HG03460 (cell line): ENCODE results near the gene APBA2.
"Not testable (repeated sequence)": the region's sequence is repeated elsewhere in the genome, so short reads cannot be mapped to it uniquely, and the experiment has no call there.

Experiments
- ATAC-seq: cut with Tn5 transposase; IDR thresholded peaks from one replicate; pipeline ENCODE4 v1.9.1; 2021; ENCODE audit not compliant: unreplicated experiment

Gene APBA2

DNA sequence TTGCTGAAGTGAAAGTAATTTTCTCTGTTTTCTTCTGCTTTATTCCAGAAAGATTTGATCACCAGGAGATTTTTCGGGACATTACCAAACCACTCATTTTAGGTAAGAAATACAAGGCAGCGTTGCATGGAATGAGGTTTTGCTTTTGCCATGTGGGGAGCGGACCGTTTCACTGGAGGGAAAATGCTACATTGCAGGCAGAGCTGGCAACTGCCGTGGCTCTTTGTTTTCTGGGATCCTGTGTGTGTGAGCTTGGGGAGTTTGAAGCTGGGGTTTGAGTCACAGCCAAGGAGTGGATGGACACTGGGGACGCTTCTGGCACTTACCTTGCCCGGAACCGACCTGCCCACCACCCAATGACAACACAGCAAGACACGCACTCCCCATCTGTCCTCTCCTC lies 109.9 kb downstream of the APBA2 start:
- no peak for ATAC-seq

DNA sequence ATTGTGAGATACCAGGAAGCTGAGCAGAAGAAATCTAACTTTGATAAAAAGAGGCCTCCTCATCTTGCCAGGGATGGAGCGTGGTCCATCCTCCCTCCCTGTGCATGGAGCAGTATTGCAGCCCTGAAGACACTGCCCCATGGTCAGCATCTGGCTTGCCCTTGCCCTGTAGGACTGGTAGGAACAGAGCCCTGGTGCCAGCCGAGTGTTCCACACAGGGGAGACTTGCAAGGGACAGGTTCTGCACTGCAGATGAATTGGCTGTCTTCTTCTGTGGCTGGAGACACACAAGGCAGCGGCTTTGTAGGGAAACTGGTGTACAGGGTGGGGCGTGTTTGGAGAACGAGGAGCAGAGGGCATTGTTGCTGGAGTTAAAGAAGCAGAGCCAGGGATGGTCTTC lies 110.5 kb downstream of the APBA2 start:
- no peak for ATAC-seq

DNA sequence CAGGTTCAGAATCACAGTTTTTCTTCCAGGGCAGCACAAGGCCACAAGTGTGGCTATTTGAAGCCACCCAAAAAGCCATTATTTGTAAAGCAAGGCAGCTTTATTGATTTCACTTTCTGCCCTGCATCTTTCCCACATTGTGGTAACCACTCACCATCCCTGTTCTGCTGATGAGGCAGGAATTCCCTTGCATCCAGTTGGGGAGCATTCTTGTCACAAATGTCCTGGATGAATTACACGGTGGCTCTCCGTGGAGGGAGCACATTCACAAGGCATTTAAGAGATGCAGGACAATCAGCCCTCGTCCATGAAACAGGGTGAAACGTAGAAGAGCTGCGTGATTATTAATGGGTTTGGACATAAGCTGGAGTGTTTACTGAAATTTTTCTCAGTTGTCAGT lies 111.2 kb downstream of the APBA2 start:
- ATAC-seq, result no peak

DNA sequence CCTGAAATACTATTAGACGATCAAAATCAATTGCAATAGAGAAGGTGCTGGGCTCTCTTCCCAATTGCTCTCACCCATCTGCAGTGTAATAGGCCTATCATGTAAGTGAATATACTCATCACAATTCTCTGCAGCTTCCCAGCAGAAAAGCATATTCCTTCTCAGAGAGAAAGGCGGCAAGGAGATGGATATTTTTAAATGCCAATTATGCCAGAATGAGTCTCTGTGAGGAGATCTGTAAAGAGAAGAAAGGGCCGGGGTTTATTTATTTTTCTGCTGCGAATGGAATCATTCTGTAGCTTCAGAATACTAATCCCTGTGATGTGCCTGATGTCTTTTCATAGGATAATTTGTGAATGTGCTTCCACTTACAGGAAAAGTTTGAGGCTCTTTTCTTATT lies 112.0 kb downstream of the APBA2 start:
- no peak for ATAC-seq

DNA sequence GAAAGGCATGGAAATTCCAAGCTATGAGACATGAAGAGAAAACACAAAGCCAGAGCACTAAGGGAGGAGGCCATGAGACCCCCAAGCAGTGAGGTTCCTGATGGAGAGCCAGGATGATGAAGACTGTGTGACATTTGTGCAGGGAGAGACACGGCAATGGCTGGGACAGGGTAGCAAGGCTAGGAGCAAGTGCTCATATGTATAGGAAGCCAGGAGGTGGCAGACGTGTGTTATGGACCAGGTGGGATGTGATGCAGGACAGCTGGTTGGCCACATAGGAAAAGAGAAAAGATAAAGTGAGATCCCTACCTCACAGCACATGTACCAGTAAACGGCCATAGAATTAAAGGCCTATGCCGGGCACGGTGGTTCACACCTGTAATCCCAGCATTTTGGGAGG lies 112.7 kb downstream of the APBA2 start:
- ATAC-seq, result no peak

DNA sequence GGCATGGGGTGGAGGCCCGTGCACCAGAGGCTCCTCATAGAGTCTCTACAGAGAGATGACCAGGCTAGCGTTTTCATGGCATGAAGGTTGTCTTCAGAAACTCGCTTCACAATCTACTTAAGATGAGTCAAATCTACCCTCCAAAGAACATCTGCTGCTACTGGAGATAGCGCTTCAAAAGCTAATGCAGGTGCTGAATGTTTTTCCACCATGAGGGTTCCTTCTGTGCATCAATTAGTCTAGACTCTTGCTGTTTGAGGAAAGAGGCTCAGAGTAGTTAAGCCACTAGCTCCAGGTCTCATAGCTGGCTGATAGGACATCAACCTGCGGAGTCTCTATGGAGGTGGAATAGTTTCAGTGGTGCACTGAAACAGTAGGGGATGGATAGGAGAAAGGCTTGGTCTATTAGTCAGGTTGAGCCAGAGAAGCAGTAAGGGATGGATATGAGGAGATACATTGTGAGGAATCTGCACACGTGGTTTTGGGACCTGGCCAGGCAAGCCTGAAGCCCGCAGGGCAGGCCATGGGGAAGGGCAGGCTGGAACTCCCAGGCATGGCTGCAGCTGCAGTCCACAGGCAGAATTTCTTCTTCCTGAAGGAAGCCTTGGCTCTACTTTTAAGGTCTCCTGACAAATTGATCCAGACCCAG lies 117.5 kb downstream of the APBA2 start:
- ATAC-seq, result no peak

DNA sequence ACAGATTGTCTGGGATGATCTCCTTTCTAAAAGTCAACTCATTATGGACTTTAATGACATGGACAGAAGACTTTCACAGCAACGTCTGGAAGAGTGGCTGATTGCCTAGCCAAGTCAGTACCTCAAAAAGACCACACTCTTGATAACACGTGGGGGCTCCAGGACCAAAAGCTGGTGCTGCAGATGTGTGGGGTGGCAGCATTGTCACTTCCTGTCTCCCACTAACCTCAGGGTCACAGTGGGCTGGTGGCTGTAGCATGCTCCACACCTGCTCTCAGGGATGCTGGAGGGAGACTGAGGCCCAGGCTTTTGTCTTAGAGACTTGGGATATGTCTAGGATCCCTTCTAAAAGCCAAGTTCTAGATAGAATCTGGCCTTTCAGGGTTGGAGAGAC lies 118.1 kb downstream of the APBA2 start:
- ATAC-seq, result no peak

DNA sequence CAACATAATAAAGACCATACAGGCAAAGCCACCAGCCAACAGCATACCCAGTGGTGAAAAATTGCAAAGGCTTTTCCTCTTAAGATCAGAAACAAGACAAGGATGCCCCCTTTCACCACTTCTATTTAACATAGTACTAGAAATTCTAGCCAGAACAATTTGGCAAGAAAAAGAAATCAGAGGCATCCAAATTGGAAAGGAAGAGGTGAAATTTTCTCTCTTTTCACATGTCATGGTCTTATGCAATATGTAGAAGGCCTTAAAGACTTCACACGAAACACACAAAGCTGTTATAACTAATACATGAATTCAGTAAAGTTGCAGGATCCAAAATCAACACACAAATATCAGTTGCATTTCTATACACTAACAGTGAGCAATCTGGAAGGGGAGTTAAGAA lies 120.2 kb downstream of the APBA2 start:
- no peak for ATAC-seq

DNA sequence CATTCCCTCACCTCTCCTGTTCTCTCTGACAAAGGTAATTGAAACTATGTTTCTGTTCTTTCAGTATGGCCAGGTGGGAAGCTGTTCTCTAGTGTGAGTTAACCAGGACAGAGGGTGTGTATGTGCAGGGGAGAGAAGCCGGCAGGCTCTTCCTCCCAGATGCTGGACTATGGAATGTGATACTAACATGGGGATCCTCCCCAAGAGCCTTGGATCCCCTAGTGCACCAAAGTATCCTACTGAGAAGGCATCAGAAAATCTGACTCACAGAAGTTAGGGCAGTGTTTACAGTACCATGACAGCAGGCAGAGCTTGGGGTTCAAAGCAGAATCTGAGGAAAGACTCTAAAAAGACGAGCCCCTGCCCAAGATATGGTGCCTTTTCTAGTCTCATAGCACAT lies 123.1 kb downstream of the APBA2 start:
- no peak for ATAC-seq

DNA sequence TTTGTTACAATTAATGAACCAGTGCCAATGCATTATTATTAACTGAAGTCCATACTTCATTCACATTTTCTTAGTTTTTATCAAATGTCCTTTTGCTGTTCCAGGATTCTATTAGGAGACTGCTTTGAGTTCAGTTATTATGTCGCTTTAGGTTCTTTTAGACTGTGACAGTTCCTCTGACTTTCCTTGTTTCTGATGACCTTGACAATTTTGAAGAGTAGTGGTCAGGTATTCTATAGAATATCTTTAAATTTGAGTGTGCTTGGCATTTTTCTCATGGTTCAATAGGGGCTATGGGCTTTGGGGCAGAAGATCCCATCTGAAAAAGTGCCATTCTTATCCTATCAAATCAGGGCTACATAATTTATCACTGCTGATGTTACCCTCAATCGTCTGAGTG lies 126.3 kb downstream of the APBA2 start:
- no peak for ATAC-seq

DNA sequence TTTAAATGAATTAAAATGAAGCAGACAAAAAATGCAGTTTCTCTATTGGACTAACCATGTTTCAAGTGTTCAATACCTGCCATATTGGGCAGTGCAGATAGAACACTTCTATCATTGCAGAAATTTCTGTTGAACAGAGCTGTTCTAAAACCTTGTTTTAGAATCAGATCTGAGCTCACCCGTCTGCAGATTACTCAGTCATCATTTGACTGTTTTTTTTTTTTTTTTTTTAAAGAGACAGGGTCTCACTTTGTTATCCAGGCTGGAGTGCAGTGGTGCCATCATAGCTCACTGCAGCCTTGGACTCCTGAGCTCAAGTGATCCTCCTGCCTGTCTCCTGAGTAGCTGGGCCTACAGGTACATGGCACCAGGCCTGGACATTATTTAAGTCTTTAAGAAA lies 128.7 kb downstream of the APBA2 start:
- ATAC-seq, result no peak

DNA sequence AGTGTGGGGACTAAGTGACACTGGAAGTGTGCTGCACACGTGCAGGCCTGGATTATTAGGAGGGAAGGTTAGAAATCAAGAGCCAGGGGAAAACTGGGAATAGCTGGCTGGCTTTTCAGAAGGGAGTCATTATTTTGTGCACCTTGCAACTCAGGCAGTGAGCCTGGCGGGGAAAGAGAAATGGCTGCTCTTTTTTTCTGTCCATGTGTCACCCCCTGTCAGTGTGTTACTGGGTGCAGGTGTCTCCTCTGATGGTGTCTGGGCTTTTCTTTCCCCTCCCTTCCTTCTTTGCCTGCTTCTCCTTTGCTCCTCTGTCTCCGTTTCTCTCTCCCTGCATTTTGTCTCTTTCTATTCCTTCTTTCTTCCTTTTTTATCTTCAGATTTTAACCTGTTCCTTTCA lies 130.7 kb downstream of the APBA2 start:
- ATAC-seq, result no peak

DNA sequence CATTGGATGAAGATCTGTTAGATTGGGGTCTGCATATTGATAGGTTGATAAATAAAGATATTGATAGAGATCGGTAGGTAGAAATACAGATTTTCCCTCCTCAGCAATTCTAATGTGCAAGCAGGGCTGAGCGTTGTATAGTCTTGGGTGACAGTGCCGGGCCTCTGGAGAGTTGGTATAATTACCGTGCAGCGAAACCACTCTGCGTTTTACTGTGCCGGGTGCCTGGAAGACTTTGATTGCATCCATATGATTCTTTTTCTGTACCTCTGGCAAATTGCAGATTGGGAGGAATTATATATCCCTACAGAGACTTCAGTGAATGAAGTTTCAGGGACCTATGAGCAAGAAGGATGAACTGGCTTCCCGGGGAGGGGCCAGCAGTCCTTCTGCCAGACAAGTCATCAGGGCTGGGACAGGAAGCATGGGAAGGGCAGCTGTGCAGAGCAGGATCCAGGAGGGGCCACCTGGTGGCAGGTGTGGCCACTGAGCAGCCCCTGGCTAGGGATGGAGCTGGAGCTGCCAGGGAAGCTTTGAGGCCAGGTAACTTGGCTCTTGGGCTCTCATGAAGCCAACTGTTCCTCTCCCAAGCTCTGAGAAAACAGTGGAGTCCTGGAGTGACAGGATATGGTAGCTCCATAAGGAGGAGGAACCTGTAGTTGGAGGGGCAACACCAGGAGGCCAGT lies 132.5 kb downstream of the APBA2 start:
- no peak for ATAC-seq

DNA sequence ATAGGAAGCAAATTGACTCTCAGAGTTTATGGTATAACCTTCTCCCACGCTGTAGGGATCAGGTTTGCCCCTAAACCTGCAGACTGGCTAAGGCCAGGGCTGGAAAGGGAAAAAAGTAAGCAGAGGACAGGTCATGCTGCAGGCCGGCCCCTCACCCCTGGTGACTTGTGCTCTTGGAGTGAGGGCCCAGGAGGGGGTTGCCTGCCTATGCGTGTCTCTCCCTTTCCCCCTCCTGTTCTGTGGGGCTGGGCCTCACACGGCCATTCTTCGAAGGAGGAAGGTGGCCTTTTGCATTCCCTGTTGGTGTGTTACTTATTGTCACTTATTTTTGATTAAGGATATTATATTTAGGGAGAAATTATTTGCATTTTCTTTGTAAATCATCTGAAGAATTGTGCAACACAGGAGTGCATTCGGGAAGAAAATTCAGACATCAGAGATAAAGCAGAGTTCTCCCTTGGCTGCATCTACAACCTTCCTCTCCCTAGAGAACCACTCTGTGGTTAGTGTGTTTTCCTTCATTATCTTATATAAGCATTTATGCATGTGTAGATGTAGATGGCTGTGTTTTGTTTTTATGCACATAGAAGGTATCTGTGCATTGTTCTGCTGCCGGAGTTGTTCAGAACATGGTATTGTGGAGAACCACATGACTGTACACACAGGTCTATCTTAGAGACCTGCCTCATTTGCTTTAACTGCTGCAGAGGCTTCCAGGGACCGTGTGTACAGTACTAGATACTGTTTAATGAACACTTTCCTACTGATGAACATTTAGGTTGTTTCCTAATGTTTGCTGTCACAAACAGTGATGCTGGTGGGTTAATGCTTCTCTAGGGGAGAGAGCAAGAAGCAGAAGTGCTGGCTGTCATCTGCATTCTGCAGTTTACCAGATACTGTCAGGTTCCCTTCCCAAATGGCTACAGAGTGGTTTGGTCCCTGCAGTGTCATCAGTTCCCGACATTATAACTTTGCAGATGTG lies 133.5 kb downstream of the APBA2 start:
- no peak for ATAC-seq

DNA sequence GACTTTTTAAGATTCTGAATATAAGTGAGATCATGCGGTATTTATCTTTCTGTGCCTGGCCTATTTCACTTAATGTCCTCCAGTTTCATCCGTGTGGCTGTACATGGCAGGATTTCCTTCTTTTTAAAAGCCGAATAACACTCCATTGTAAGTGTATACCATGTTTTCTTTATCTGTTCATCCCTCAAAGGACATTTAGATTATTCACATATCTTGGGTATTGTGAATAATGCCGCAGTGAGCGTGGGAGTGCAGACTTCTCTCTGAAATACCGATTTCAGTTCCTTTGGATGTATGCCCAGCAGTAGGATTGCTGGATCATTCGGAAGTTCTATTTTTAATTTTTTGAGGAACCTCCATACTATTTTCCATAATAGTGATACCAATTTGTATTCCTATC lies 136.1 kb downstream of the APBA2 start:
- no peak for ATAC-seq

DNA sequence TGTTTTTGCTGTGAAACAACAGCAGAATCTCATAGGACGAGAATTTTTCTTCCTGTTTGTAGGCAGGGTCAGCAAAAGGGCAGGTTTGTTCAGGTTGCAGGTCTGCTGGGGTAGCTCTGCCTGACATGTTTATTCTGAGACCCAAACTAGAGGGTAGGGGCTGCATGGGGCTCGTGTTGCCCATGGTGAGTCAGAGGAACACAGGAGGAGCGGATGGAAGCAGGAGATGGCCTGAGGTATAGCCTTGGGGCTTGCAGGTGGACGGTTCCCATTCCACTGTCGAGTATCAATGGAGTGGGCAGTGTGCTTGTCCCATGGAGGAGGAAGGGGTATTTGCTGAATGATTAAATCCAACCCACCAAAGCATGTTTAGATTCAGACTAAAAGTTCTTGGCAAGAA lies 138.9 kb downstream of the APBA2 start:
- ATAC-seq, result no peak

DNA sequence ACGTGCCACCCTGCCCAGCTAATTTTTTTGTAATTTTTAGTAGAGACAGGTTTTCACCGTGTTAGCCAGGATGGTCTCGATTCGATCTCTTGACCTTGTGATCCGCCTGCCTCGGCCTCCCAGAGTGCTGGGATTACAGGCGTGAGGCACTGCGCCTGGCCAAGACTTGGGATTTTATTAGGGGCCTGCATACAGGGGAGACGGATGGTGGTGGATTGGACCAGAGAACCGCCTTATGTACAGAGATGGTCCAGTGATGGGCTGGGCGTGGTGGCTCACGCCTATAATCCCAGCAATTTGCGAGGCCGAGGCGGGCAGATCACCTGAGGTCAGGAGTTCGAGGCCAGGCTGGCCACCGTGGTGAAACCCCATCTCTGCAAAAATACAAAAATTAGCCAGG lies 139.6 kb downstream of the APBA2 start:
- ATAC-seq, result not testable (repeated sequence)

DNA sequence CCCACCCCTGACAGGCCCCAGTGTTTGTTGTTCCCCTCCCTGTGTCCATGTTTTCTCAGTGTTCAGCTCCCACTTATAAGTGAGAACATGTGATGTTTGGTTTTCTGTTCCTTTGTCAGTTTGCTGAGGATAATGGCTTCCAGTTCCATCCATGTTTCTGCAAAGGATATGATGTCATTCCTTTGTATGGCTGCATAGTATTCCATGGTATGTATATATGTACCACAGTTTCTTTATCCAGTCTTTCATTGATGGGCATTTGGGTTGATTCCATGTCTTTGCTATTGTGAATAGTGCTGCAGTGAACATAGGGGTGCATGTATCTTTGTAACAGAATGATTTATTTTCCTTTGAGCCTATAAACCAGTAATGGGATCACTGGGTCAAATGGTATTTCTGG lies 142.4 kb downstream of the APBA2 start:
- ATAC-seq, result not testable (repeated sequence)

DNA sequence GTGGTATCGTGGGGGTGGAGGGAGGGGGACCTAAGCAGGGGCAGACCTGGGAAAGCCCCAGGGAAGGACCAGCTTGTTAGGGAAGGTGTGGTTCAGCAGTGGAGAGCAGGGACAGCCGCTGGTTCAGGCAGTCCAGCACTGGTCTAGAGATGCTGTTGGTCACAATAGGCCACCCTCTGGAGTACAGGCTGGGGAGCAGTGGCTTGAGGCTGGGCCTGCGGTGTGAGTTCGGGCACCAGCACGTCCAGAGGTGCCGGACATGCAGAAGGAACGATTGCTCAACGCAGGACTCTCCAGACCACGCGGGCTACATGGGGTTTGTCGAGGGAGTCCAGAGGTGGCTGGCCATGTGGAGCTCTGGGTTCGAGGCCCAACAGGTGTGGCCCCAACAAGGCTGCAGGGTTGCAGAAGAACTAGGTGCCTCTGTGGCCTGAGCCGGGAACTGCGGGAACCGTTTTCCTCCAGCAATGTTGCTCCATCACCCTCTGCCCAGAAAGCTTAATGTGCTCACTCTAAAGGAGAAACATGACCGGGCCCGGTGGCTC lies 143.9 kb downstream of the APBA2 start:
- ATAC-seq, result no peak

DNA sequence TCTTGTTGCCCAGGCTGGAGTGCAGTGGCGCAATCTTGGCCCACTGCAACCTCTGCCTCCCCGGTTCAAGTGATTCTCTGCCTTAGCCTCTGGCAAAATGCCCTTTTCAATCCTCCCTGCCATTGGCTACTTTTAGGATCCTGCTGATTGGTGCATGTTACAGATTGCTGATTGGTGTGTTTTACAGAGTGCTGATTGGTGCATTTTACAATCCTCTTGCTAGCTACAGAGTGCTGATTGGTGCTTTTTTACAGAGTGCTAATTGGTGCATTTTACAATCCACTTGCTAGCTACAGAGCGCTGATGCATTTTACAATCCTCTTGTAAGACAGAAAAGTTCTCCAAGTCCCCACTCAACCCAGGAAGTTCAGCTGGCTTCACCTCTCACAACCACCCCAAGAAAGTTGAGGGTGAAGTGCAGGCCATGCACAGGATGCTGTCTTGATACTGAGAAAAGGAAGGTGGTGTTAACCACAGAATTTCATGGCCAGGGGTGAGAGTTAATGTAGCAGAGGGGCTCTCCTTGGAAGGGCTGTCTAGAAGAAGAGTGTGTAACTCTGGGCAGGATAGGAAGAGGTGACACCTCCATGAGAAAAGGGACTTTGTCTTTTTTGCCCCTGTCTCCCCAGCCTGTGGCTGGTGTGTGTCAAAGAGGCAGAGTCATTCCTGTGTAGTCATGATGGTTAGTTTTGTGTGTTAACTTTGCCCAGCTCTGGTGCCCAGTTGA lies 145.9 kb downstream of the APBA2 start:
- ATAC-seq, result no peak

DNA sequence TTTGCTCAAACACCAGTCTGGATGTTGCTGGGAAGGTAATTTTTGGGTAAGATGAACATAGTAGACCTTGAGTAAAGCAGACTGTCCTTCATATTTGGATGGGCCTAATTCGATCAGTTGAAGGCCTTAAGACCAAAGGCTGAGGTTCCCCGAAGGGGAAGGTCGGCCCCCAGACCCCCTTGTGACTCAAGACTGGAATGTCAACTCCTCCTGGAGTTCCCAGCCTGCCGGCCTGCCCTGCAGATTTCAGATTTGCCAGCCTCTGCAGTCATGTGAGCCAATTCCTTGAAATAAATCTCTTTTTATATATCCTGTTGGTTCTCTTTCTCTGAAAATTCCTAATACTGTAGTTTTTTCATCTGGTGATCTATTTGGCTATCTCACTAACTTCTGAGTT lies 146.5 kb downstream of the APBA2 start:
- ATAC-seq, result no peak
